ENCODE data around the gene SIK3.

GRCh38 chr11:117097014-117097388, 1.2 kb downstream of the SIK3 start:
- no peak for TF ChIP-seq EP300 (IDR thresholded peaks at IDR 0.05; ENCODE audit: borderline replicate concordance)
- no peak for TF ChIP-seq TAF1 (IDR thresholded peaks at IDR 0.05; ENCODE audit: low read depth)
